Large intestine (tissue), 3 donors: ENCODE measurements around the gene CD82. TPM values are rescaled to one million over a fixed set of nuclear protein-coding genes. Genes with fewer than 3 reads are reported as not detected.
A peak's percentile ranks its signal among the peaks of the same experiment; 100 is the strongest.
"Not testable (repeated sequence)": the region's sequence is repeated elsewhere in the genome, so short reads cannot be mapped to it uniquely, and the experiment has no call there.

Experiments used
- DNase-seq, 2 donors: peaks; one replicate each; pipeline versions ENCODE4 v3.0.0 to v3.0.0-alpha.2; 2013
- H3K27ac ChIP-seq: one replicate; pipeline ENCODE4 v1.5.1; 2013; ENCODE audit warnings: low read length
- H3K27me3 ChIP-seq: 2 replicates; pipeline ENCODE4 v1.6.1; 2013; ENCODE audit warnings: low read length; ENCODE audit not compliant: control insufficient read depth, insufficient read depth
- H3K36me3 ChIP-seq: 2 replicates; pipeline ENCODE4 v1.6.1; 2013; ENCODE audit warnings: low read length; ENCODE audit not compliant: control insufficient read depth, insufficient read depth
- H3K4me1 ChIP-seq: one replicate; pipeline ENCODE4 v1.6.1; 2013; ENCODE audit warnings: low read length; ENCODE audit not compliant: control insufficient read depth, insufficient read depth
- H3K4me3 ChIP-seq: one replicate; pipeline ENCODE4 v1.5.1; 2013; ENCODE audit warnings: low read length
- H3K9me3 ChIP-seq: one replicate; pipeline ENCODE4 v1.6.1; 2013; ENCODE audit warnings: mild to moderate bottlenecking, low read depth, low read length, moderate library complexity; ENCODE audit not compliant: control insufficient read depth
- WGBS: methylation state at CpG from one replicate; pipeline ENCODE4 v1.1.5; 2013; ENCODE audit warnings: low lambda C conversion rate; ENCODE audit not compliant: insufficient coverage; 5-methylcytosine and 5-hydroxymethylcytosine counted together
- polyA plus RNA-seq: library from polyadenylated mRNA; unstranded; fragments of 120-200 nt; gene quantifications from one replicate; pipeline ENCODE4 v1.2.1, GENCODE V29; 2013

Gene CD82
- polyA plus RNA-seq, 1 donor: 106 TPM

- WGBS: 100% methylated on average over 1 of the region's 4 CpGs
- Histone ChIP-seq H3K4me1 (no peaks in the 10 kb centered on the region), H3K4me3 (no peak overlapping the region), H3K27ac (no peak overlapping the region), H3K36me3 (no peaks in the 10 kb centered on the region), H3K27me3 (peaks cover 9% of the 10 kb centered on the region), H3K9me3 (no peaks in the 10 kb centered on the region)
- DNase-seq: no peak
Measured at GRCh38 chr11:44532809-44533208, 32.7 kb upstream of the CD82 start.

GRCh38 chr11:44533921-44534711, 31.3 kb upstream of the CD82 start:
- no peaks in the 10 kb centered on the region for H3K9me3 ChIP-seq
- no peaks in the 10 kb centered on the region for H3K4me1 ChIP-seq
- H3K4me3 ChIP-seq: no peak overlapping the region
- peaks cover 11% of the 10 kb centered on the region for H3K27me3 ChIP-seq
- DNase-seq: no peak
- no peaks in the 10 kb centered on the region for H3K36me3 ChIP-seq
- WGBS: 76% methylated on average over 5 of the region's 5 CpGs
- no peak overlapping the region for H3K27ac ChIP-seq

- H3K27ac ChIP-seq: no peak overlapping the region
- WGBS: no CpG with 5 or more reads among the region's 16 CpGs
- no peak for DNase-seq
- no peaks in the 10 kb centered on the region for H3K9me3 ChIP-seq
- no peak overlapping the region for H3K4me3 ChIP-seq
- no peaks in the 10 kb centered on the region for H3K36me3 ChIP-seq
- H3K27me3 ChIP-seq: peaks cover 11% of the 10 kb centered on the region
- H3K4me1 ChIP-seq: no peaks in the 10 kb centered on the region
Measured at GRCh38 chr11:44535191-44535980, 30.1 kb upstream of the CD82 start.

GRCh38 chr11:44536788-44537516, 28.5 kb upstream of the CD82 start:
- H3K4me1 ChIP-seq: no peaks in the 10 kb centered on the region
- H3K27me3 ChIP-seq: peaks cover 13% of the 10 kb centered on the region
- no peaks in the 10 kb centered on the region for H3K36me3 ChIP-seq
- no peak overlapping the region for H3K27ac ChIP-seq
- no peak overlapping the region for H3K4me3 ChIP-seq
- no peaks in the 10 kb centered on the region for H3K9me3 ChIP-seq
- no CpG with 5 or more reads among the region's 20 CpGs for WGBS
- DNase-seq: no peak

- H3K36me3 ChIP-seq: no peaks in the 10 kb centered on the region
- WGBS: no CpG with 5 or more reads among the region's 9 CpGs
- peaks cover 13% of the 10 kb centered on the region for H3K27me3 ChIP-seq
- no peak overlapping the region for H3K4me3 ChIP-seq
- no peaks in the 10 kb centered on the region for H3K4me1 ChIP-seq
- H3K27ac ChIP-seq: no peak overlapping the region
- no peak for DNase-seq
- no peaks in the 10 kb centered on the region for H3K9me3 ChIP-seq
Measured at GRCh38 chr11:44537679-44538078, 27.8 kb upstream of the CD82 start.

- peaks cover 13% of the 10 kb centered on the region for H3K27me3 ChIP-seq
- no peaks in the 10 kb centered on the region for H3K4me1 ChIP-seq
- no peak overlapping the region for H3K4me3 ChIP-seq
- no peaks in the 10 kb centered on the region for H3K9me3 ChIP-seq
- DNase-seq: peak; percentile 55 to 59
- no peak overlapping the region for H3K27ac ChIP-seq
- 10% methylated on average over 2 of the region's 21 CpGs for WGBS
- no peaks in the 10 kb centered on the region for H3K36me3 ChIP-seq
Measured at GRCh38 chr11:44538375-44539054, 26.9 kb upstream of the CD82 start.

- WGBS: no CpG with 5 or more reads among the region's 7 CpGs
- H3K9me3 ChIP-seq: no peaks in the 10 kb centered on the region
- no peaks in the 10 kb centered on the region for H3K4me1 ChIP-seq
- H3K27ac ChIP-seq: no peak overlapping the region
- H3K36me3 ChIP-seq: no peaks in the 10 kb centered on the region
- peaks cover 9% of the 10 kb centered on the region for H3K27me3 ChIP-seq
- no peak for DNase-seq
- no peak overlapping the region for H3K4me3 ChIP-seq
Measured at GRCh38 chr11:44539971-44540370, 25.5 kb upstream of the CD82 start.

- no peaks in the 10 kb centered on the region for H3K9me3 ChIP-seq
- no CpG with 5 or more reads among the region's 2 CpGs for WGBS
- no peaks in the 10 kb centered on the region for H3K36me3 ChIP-seq
- peaks cover 4% of the 10 kb centered on the region for H3K27me3 ChIP-seq
- no peaks in the 10 kb centered on the region for H3K4me1 ChIP-seq
- H3K4me3 ChIP-seq: no peak overlapping the region
- no peak overlapping the region for H3K27ac ChIP-seq
- no peak for DNase-seq
Measured at GRCh38 chr11:44540667-44541066, 24.8 kb upstream of the CD82 start.

GRCh38 chr11:44542372-44542771, 23.1 kb upstream of the CD82 start:
- no peaks in the 10 kb centered on the region for H3K4me1 ChIP-seq
- no peak overlapping the region for H3K27ac ChIP-seq
- H3K4me3 ChIP-seq: no peak overlapping the region
- no peak for DNase-seq
- H3K36me3 ChIP-seq: no peaks in the 10 kb centered on the region
- no peaks in the 10 kb centered on the region for H3K9me3 ChIP-seq
- no CpG with 5 or more reads among the region's 3 CpGs for WGBS
- peaks cover 4% of the 10 kb centered on the region for H3K27me3 ChIP-seq

- not testable (repeated sequence) for H3K27ac ChIP-seq, H3K27me3 ChIP-seq, H3K36me3 ChIP-seq, H3K9me3 ChIP-seq, H3K4me1 ChIP-seq, H3K4me3 ChIP-seq, DNase-seq
- no CpG with 5 or more reads among the region's 4 CpGs for WGBS
Measured at GRCh38 chr11:44546984-44547383, 18.5 kb upstream of the CD82 start.
